ENCODE data around the gene MYO5A. TPM values are rescaled to one million over a fixed set of nuclear protein-coding genes. Genes with fewer than 3 reads are reported as not detected.

The MYO5A gene
- total RNA-seq, 1 experiment from 2014 or later: 61.1 TPM

- ChIA-PET POLR2A (no interaction called here), CTCF (no interaction called here)
- ATAC-seq: no peak
- Histone ChIP-seq H3K27ac (ENCODE audit: low read length) (no peak overlapping the region), H3K9me3 (ENCODE audit: control insufficient read depth, insufficient read depth, low read depth, low read length) (no peaks in the 10 kb centered on the region), H3K4me1 (ENCODE audit: control insufficient read depth, insufficient read depth, low read length) (no peaks in the 10 kb centered on the region), H3K36me3 (ENCODE audit: control insufficient read depth, insufficient read depth, low read length) (no peaks in the 10 kb centered on the region), H3K4me3 (ENCODE audit: low read depth in 2 of 2, low read length in 2 of 2) (no peak overlapping the region), H3K27me3 (ENCODE audit: control insufficient read depth, insufficient read depth, low read length) (no peaks in the 10 kb centered on the region)
- in situ Hi-C loops (cut with HindIII; ENCODE audit: low pct_unique_long_range_greater_than_20kb, low sequenced_read_pairs): no loop called here
- BruUV-seq (replicated peaks): no TSS peak
- no peak for DNase-seq (ENCODE audit: low read depth, low spot score)
- TF ChIP-seq CTCF (IDR thresholded peaks at IDR 0.05): no peak
- no peak for TF ChIP-seq REST (IDR thresholded peaks at IDR 0.05; ENCODE audit: insufficient read depth in 1 of 2, low read depth in 2 of 2, low read length in 1 of 2)
- intact Hi-C loops (cut with micrococcal nuclease; ENCODE audit: unreplicated experiment): no loop called here
Observed at GRCh38 chr15:52408823-52409222, 119.9 kb downstream of the MYO5A start.

GRCh38 chr15:52407374-52407773 lies 121.3 kb downstream of the MYO5A start:
- in situ Hi-C loops (cut with HindIII; ENCODE audit: low pct_unique_long_range_greater_than_20kb, low sequenced_read_pairs) (no loop called here), intact Hi-C loops (cut with micrococcal nuclease; ENCODE audit: unreplicated experiment) (no loop called here)
- H3K9me3 ChIP-seq (ENCODE audit: control insufficient read depth, insufficient read depth, low read depth, low read length): no peaks in the 10 kb centered on the region
- H3K27ac ChIP-seq (ENCODE audit: low read length): no peak overlapping the region
- POLR2A ChIA-PET: no interaction called here
- DNase-seq (ENCODE audit: low read depth, low spot score) (no peak), ATAC-seq (no peak)
- H3K36me3 ChIP-seq (ENCODE audit: control insufficient read depth, insufficient read depth, low read length): no peaks in the 10 kb centered on the region
- no TSS peak for BruUV-seq (replicated peaks)
- TF ChIP-seq CTCF (IDR thresholded peaks at IDR 0.05) (no peak), SIN3A (IDR thresholded peaks at IDR 0.05; ENCODE audit: borderline replicate concordance, insufficient read depth, low read depth, low read length) (no peak), REST (IDR thresholded peaks at IDR 0.05; ENCODE audit: insufficient read depth in 1 of 2, low read depth in 2 of 2, low read length in 1 of 2) (no peak), POLR2AphosphoS5 (IDR thresholded peaks at IDR 0.05; ENCODE audit: low read depth, low read length) (no peak), TCF7L2 (IDR thresholded peaks at IDR 0.05; ENCODE audit: low read depth, low read length) (no peak)
- CTCF ChIA-PET: no interaction called here
- H3K4me3 ChIP-seq (ENCODE audit: low read depth in 2 of 2, low read length in 2 of 2): no peak overlapping the region
- no peaks in the 10 kb centered on the region for H3K4me1 ChIP-seq (ENCODE audit: control insufficient read depth, insufficient read depth, low read length)
- H3K27me3 ChIP-seq (ENCODE audit: control insufficient read depth, insufficient read depth, low read length): no peaks in the 10 kb centered on the region
